ENCODE measurements around the gene MRRF.
"Not testable (repeated sequence)": the region's sequence is repeated elsewhere in the genome, so short reads cannot be mapped to it uniquely, and the experiment has no call there.

The MRRF gene

GRCh38 chr9:122277285-122277897, 12.7 kb downstream of the MRRF start:
- DNase-seq (ENCODE audit: low spot score), result no peak

GRCh38 chr9:122281368-122281767, 16.7 kb downstream of the MRRF start:
- DNase-seq (ENCODE audit: low spot score), result no peak

GRCh38 chr9:122286764-122287163, 22.1 kb downstream of the MRRF start:
- DNase-seq (ENCODE audit: low spot score), result no peak

- DNase-seq (ENCODE audit: low spot score), result no peak
Observed at GRCh38 chr9:122287214-122287720, 22.6 kb downstream of the MRRF start.

GRCh38 chr9:122291458-122291857, 26.8 kb downstream of the MRRF start:
- DNase-seq (ENCODE audit: low spot score), result no peak

- no peak for DNase-seq (ENCODE audit: low spot score)
Observed at GRCh38 chr9:122294531-122294930, 29.8 kb downstream of the MRRF start.

- no peak for DNase-seq (ENCODE audit: low spot score)
Observed at GRCh38 chr9:122297512-122297911, 32.8 kb downstream of the MRRF start.

GRCh38 chr9:122302237-122303093, 37.8 kb downstream of the MRRF start:
- DNase-seq (ENCODE audit: low spot score), result no peak

GRCh38 chr9:122307061-122307460, 42.4 kb downstream of the MRRF start:
- no peak for DNase-seq (ENCODE audit: low spot score)

- no peak for DNase-seq (ENCODE audit: low spot score)
Observed at GRCh38 chr9:122307925-122308324, 43.2 kb downstream of the MRRF start.

- no peak for DNase-seq (ENCODE audit: low spot score)
Observed at GRCh38 chr9:122309861-122310260, 45.2 kb downstream of the MRRF start.

GRCh38 chr9:122314165-122314564, 49.5 kb downstream of the MRRF start:
- no peak for DNase-seq (ENCODE audit: low spot score)

GRCh38 chr9:122315534-122315933, 50.9 kb downstream of the MRRF start:
- DNase-seq (ENCODE audit: low spot score), result no peak

- DNase-seq (ENCODE audit: low spot score), result no peak
Observed at GRCh38 chr9:122318284-122318683, 53.6 kb downstream of the MRRF start.

GRCh38 chr9:122320413-122320881, 55.8 kb downstream of the MRRF start:
- DNase-seq (ENCODE audit: low spot score), result no peak

GRCh38 chr9:122322553-122322952, 57.9 kb downstream of the MRRF start:
- no peak for DNase-seq (ENCODE audit: low spot score)

- not testable (repeated sequence) for DNase-seq (ENCODE audit: low spot score)
Observed at GRCh38 chr9:122324665-122325064, 60.0 kb downstream of the MRRF start.

GRCh38 chr9:122325124-122325523, 60.4 kb downstream of the MRRF start:
- DNase-seq (ENCODE audit: low spot score), result no peak

- DNase-seq (ENCODE audit: low spot score), result no peak
Observed at GRCh38 chr9:122327175-122327574, 62.5 kb downstream of the MRRF start.

- DNase-seq (ENCODE audit: low spot score), result no peak
Observed at GRCh38 chr9:122329597-122329996, 64.9 kb downstream of the MRRF start.

- DNase-seq (ENCODE audit: low spot score), result not testable (repeated sequence)
Observed at GRCh38 chr9:122330466-122330865, 65.8 kb downstream of the MRRF start.

- no peak for DNase-seq (ENCODE audit: low spot score)
Observed at GRCh38 chr9:122331523-122331927, 66.8 kb downstream of the MRRF start.

- DNase-seq (ENCODE audit: low spot score), result no peak
Observed at GRCh38 chr9:122332083-122332482, 67.4 kb downstream of the MRRF start.
